Muscle layer of duodenum (tissue), 2 donors: ENCODE measurements around the gene SH3BP5.
"Not testable (repeated sequence)": the region's sequence is repeated elsewhere in the genome, so short reads cannot be mapped to it uniquely, and the experiment has no call there.

Experiments used
- H3K27ac ChIP-seq: one replicate; pipeline ENCODE4 v1.7.0; 2013; ENCODE audit warnings: mild to moderate bottlenecking, low read length
- H3K27me3 ChIP-seq: one replicate; pipeline ENCODE4 v1.7.0; 2013; ENCODE audit warnings: low read depth, mild to moderate bottlenecking, control low read depth, low read length
- H3K36me3 ChIP-seq, 2 donors: one replicate each; pipeline ENCODE4 v1.7.0; 2013; ENCODE audit warnings: low read length in 2 of 2, control low read depth in 1 of 2, mild to moderate bottlenecking in 1 of 2; ENCODE audit not compliant: insufficient read depth in 2 of 2, control insufficient read depth in 1 of 2
- H3K4me1 ChIP-seq, 2 donors: one replicate each; pipeline ENCODE4 v1.7.0; 2013; ENCODE audit warnings: low read length in 2 of 2, mild to moderate bottlenecking in 2 of 2, control low read depth in 1 of 2, moderate library complexity in 1 of 2; ENCODE audit not compliant: insufficient read depth in 2 of 2, control insufficient read depth in 1 of 2
- H3K4me3 ChIP-seq, 2 donors: one replicate each; pipeline ENCODE4 v1.7.0; 2013; ENCODE audit warnings: low read length in 2 of 2, low read depth in 1 of 2, mild to moderate bottlenecking in 1 of 2
- H3K9me3 ChIP-seq, 2 donors: one replicate each; pipeline ENCODE4 v1.7.0; 2013; ENCODE audit warnings: low read length in 2 of 2, control low read depth in 1 of 2, mild to moderate bottlenecking in 1 of 2; ENCODE audit not compliant: control insufficient read depth in 1 of 2
- donor health status: healthy.

Gene SH3BP5, protein sequence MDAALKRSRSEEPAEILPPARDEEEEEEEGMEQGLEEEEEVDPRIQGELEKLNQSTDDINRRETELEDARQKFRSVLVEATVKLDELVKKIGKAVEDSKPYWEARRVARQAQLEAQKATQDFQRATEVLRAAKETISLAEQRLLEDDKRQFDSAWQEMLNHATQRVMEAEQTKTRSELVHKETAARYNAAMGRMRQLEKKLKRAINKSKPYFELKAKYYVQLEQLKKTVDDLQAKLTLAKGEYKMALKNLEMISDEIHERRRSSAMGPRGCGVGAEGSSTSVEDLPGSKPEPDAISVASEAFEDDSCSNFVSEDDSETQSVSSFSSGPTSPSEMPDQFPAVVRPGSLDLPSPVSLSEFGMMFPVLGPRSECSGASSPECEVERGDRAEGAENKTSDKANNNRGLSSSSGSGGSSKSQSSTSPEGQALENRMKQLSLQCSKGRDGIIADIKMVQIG

DNA sequence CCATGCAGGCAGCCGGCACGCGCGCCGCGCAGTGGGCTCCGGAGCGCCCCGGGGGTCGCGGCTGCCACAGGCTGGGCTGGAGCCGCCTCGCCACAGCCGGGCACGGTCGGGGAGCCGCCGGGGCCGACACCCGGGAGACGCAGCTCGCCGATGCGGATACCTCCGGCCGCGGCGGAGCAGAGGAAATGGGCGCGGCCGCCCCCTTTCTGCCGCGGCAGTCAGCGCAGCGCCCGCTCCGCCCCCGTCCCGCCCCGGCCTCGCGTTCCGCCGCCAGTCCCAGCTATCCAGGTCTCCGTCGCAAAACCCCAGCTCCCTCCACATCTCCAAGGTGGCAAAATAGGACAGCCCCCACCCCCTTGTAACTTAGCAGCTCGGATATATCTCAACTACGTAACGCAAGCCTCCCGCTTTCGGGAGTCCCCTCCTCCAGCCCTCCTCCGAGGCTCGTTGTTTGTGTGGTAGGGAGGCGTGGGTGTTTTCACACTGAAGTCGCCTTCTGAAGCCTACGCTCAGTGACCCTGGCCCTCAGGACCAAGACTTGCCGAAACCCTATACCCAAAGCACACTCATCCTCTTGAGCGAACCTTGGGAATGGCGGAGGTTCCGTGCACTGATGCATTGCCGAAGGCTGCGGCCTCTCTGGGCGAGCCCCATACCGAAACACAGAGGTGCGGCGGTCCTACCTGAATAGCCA is at the start of gene SH3BP5:
Gene SH3BP5, minus strand, starts transcription at position 182 of the 694 bp plus-strand sequence. Its CDS starts 178 bp downstream, at position 4.
- Histone ChIP-seq H3K4me3 (peak within 1 kb of the TSS; percentile 81 to 91), H3K36me3 (no peaks in the 10 kb centered on the region), H3K27ac (peak within 1 kb of the TSS; percentile 73), H3K27me3 (no peaks in the 10 kb centered on the region), H3K4me1 (peaks cover 5 to 10% of the 10 kb centered on the region in 2 donors), H3K9me3 (no peaks in the 10 kb centered on the region)

DNA sequence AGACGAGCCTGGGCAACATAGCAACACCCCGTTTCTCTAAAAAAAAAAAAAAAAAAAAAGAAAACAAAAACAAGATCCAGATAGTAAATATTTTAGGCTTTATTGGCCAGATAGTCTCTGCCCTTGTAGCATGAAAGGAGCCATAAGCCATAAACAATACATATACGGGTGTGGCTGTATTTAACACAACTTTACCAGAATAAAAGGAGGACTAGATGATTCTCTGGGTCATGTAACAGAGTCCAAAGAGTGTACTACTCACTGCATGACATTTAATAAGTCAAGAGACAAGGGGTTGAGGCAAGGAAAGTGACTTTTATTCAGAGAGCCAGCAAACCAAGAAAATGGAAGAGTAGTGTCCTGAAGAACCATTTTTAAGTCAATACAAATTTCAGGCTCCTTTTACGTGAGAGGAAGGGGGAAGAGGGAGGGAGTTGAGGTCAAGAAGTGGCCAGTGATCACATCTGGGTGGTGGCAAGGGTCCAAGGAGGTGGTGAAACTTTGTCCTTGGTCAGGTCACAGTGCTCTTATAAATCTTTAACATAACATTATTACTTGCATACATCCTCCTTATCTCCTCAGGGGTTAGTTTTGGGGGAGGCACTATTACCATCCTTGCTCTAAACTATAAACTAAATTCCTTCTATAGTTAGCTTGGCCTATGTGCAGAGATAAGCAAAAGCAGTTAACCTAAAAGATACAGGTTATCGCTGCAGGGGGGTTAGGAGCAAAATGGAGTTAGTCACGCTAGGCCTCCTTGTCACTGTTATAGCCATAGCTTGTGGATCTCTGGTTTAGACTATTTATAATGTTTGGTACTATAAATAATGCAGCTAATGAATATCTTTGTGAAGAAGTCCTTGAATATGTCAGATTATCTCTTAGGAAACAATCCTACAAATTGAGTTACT is 48.8 kb upstream of the SH3BP5 start:
- Histone ChIP-seq H3K4me3 (no peak overlapping the region), H3K27ac (no peak overlapping the region), H3K27me3 (no peaks in the 10 kb centered on the region), H3K9me3 (peaks cover 0 to 3% of the 10 kb centered on the region in 2 donors), H3K4me1 (no peaks in the 10 kb centered on the region), H3K36me3 (no peaks in the 10 kb centered on the region)

DNA sequence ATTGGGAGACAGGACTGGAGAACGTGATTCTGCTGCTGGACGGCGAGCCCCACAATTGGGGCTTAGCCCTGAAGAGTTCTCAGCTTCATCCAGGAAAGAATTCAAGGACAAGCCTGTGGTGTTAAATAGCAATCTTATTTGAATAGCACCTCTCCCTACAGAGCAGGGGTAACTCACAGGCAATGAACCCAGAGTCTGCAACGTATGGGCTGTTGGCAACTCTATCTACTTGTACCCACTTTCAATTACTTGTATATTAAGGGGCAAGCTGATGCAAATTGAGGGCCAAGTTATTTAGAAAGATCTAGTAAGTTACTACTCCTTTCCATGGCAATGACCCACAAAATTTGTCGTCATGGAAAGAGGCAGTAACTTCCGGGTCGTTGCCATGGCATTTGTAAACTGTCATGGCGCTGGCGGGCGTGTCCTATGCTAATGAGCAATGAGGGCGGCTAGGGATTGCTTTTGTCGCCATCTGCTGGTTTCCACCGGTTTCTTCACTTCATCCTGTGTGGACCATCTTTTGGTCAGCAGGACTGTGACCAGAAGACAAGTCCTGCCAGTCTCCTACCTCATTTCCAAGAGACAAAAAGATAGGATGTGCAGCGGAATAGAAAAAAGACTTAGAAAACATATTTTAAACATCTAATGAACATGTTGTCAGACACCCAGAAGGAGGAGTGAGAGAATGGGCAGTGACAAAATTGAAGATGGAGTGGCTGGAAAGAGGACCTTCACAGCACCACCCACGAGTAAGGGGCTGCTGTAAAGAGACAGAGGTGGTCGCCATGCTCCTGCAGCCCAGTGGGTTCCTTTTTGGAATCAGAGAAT is 45.8 kb upstream of the SH3BP5 start:
- no peaks in the 10 kb centered on the region for H3K36me3 ChIP-seq
- H3K4me1 ChIP-seq, result no peaks in the 10 kb centered on the region
- H3K4me3 ChIP-seq, result peak overlapping the region; percentile 14 to 20
- peak overlapping the region; percentile 54 for H3K27ac ChIP-seq
- no peaks in the 10 kb centered on the region for H3K9me3 ChIP-seq
- no peaks in the 10 kb centered on the region for H3K27me3 ChIP-seq

DNA sequence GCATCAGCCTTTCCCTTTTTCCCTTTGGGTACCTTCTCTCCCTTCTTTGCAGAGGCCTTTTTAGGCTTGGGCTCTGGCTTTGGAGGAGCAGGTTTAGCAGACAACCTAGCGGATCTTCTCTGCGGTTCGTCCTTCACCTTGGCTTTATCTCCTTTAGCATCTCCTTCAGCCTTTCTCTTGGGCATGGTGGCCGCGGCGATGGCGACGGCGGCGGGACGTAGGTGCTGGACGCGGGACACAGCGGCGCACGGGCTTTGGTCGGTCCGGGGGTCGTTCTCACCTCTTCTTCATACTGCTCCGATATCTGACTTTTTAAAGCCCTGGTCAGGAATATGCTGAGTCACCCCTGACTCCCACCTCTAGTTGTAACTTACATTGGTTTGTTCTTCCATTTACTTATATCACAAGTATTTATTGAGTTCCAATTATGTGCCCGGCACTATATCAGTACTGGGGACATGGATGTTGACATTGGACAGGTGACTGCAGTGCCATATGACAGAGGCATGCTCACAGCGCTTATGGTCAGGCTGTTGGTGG is 43.1 kb upstream of the SH3BP5 start:
- Histone ChIP-seq H3K27ac (no peak overlapping the region), H3K4me1 (no peaks in the 10 kb centered on the region), H3K4me3 (no peak overlapping the region), H3K27me3 (no peaks in the 10 kb centered on the region), H3K36me3 (no peaks in the 10 kb centered on the region), H3K9me3 (no peaks in the 10 kb centered on the region)

DNA sequence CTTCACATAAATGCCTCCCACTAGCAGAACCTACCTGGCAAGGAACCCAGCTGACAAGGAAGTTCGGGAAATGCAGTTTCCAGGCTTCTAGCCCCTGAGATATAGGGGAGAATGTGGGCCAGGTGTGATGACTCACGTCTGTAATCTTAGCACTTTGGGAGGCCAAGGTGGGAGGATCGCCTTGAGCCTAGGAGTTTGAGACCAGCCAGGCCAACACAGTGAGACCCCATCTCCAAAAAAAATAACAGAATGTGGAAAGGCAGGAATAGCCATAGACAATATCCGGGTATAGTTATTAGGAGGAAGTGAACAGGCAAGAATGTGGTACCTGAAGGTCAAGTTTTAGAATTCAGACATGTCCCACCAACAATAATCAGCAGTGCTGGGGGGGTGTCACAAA is 40.5 kb upstream of the SH3BP5 start:
- Histone ChIP-seq H3K36me3 (no peaks in the 10 kb centered on the region), H3K27me3 (no peaks in the 10 kb centered on the region), H3K4me3 (no peak overlapping the region), H3K27ac (no peak overlapping the region), H3K9me3 (no peaks in the 10 kb centered on the region), H3K4me1 (no peaks in the 10 kb centered on the region)

DNA sequence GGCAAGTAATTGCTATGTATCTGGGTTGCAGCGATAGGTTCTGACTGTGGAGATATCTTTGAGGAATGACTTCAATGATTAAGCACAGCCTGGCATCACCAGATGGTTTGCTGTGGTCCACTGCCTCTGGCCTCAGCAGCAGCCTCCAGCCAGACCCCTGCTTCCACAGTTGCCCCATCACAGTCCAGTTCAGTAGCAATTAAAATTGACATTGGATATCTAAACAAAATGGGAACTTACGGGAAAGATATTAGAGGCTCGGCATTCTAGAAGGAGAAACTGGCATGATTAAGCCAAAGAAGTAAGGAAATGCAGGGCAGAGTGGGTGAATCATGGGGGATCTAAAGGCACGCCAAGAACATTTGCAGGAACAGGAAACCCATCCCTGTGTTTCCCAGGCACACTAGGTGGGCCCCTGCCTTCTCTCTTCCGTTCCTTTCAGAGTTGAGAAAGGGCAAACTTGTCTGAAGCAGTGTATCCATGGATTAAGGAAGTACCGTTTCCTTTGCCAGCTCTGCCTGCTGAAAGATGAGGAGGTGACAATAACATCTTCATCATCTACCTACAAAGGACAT is 36.3 kb upstream of the SH3BP5 start:
- no peaks in the 10 kb centered on the region for H3K36me3 ChIP-seq
- H3K27me3 ChIP-seq, result no peaks in the 10 kb centered on the region
- H3K4me1 ChIP-seq, result no peaks in the 10 kb centered on the region
- H3K4me3 ChIP-seq, result no peak overlapping the region
- H3K27ac ChIP-seq, result no peak overlapping the region
- H3K9me3 ChIP-seq, result no peaks in the 10 kb centered on the region

DNA sequence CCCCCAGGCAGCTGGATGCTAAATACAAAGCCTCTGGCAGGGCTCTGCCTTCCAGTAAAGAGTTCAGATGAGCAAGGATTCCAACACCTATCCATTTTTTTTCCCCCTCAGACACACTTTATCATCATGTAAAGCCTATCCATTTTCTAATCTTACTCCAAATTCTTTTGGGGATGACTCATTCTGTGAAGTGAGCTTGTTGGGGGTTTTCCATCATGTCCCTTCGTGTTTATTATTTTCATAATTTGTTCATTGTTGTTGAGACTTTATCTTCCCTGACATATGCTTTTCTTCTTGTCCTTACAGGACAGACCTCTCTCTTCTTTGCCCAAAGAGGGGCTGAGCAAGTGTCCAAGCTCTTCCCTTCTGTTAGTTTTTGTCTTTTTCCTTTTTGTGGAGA is 34.7 kb upstream of the SH3BP5 start:
- Histone ChIP-seq H3K4me1 (no peaks in the 10 kb centered on the region), H3K27ac (no peak overlapping the region), H3K27me3 (no peaks in the 10 kb centered on the region), H3K36me3 (no peaks in the 10 kb centered on the region), H3K4me3 (no peak overlapping the region), H3K9me3 (no peaks in the 10 kb centered on the region)

DNA sequence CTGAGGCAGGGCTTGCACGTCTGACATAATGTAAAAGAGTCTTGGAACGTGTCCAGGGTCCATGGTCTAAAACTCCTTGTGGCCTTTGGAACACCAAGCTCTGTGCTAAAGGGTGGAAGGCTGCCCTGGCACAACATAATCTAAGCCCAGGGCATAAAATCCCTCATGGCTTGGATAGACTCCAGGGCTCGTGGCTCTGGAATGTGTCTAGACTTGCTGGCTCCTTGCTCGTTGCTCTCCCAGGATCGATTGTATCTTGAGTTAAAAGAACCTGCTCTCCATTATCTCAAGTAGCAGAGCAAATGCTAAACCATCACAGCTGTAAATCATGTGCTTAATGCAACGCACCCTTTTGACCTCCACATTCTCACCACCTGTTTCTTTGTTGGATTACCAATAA is 31.7 kb upstream of the SH3BP5 start:
- not testable (repeated sequence) for H3K27ac ChIP-seq, H3K36me3 ChIP-seq, H3K27me3 ChIP-seq, H3K9me3 ChIP-seq, H3K4me1 ChIP-seq, H3K4me3 ChIP-seq

DNA sequence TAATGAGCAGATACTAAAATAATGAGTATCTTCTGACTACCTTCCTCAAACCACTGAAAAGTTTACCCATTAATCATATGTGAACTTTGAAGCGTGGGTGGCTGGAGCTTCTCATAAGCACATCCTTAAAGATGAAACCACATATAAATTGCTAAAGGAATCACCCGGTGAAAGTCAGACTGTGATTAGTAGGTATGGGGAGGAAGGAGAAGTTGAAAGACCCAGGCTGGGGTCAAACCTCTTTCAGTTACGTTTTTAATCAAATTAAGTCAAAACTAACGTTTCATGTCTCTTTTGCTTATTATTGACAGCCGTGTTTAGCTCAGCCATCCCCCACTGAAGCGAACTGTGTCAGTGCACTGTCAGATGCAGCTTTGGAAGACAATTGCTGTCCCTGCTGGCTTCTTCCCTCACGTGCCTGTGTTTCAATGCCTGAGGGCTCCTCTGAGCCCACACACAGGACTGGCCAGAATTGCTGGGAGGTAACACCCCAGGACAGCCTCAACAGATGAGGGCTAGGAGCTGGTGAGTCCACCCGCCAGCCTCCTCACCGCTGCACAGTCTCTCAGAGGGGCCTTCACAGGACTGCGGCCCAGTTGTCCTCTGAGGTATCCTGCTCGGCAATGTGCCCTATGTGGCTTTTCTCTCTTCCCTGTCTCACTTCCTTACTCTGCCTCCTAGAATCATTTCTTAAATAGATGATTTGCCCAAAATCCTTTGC is 29.3 kb upstream of the SH3BP5 start:
- Histone ChIP-seq H3K27ac (no peak overlapping the region), H3K9me3 (no peaks in the 10 kb centered on the region), H3K4me3 (no peak overlapping the region), H3K4me1 (peaks cover 0 to 4% of the 10 kb centered on the region in 2 donors), H3K27me3 (no peaks in the 10 kb centered on the region), H3K36me3 (no peaks in the 10 kb centered on the region)
